Liver (tissue), 9 donors: ENCODE measurements around the gene PSENEN. TPM values are rescaled to one million over a fixed set of nuclear protein-coding genes. Genes with fewer than 3 reads are reported as not detected.

Source experiments
- DNase-seq: peaks from one replicate; pipeline ENCODE4 v3.0.0-alpha.2; 2017; ENCODE audit warnings: low spot score
- H3K27ac ChIP-seq, 2 donors: one replicate each; pipeline ENCODE4 v1.7.0; 2013; ENCODE audit warnings: inconsistent platforms in 2 of 2, low read length in 2 of 2, control low read depth in 1 of 2, low read depth in 1 of 2, mild to moderate bottlenecking in 1 of 2
- H3K27me3 ChIP-seq, 4 donors: one replicate each; pipeline versions ENCODE4 v1.6.1 to v1.7.0; 2013; ENCODE audit warnings: low read length in 3 of 4, inconsistent platforms in 1 of 4, mild to moderate bottlenecking in 1 of 4, moderate library complexity in 1 of 4; ENCODE audit not compliant: control insufficient read depth in 4 of 4, insufficient read depth in 4 of 4
- H3K36me3 ChIP-seq, 4 donors: one replicate each; pipeline versions ENCODE4 v1.6.1 to v1.7.0; 2013; ENCODE audit warnings: low read length in 3 of 4, mild to moderate bottlenecking in 3 of 4, low read depth in 1 of 4, moderate library complexity in 1 of 4; ENCODE audit not compliant: control insufficient read depth in 4 of 4, insufficient read depth in 3 of 4
- H3K4me1 ChIP-seq, 4 donors: one replicate each; pipeline versions ENCODE4 v1.6.1 to v1.7.0; 2013; ENCODE audit warnings: low read length in 3 of 4, mild to moderate bottlenecking in 3 of 4, moderate library complexity in 1 of 4; ENCODE audit not compliant: control insufficient read depth in 4 of 4, insufficient read depth in 4 of 4
- H3K4me3 ChIP-seq, 3 donors: one replicate each; pipeline versions ENCODE4 v1.6.1 to v1.7.0; 2013; ENCODE audit warnings: low read length in 3 of 3, control low read depth in 1 of 3, low read depth in 1 of 3, mild to moderate bottlenecking in 1 of 3
- H3K9ac ChIP-seq, 2 donors: one replicate each; pipeline ENCODE4 v1.7.0; 2013; ENCODE audit warnings: low read length in 2 of 2, mild to moderate bottlenecking in 2 of 2, moderate library complexity in 2 of 2, control low read depth in 1 of 2, low read depth in 1 of 2
- H3K9me3 ChIP-seq, 4 donors: one replicate each; pipeline versions ENCODE4 v1.6.1 to v1.7.0; 2013; ENCODE audit warnings: low read length in 3 of 4; ENCODE audit not compliant: control insufficient read depth in 4 of 4
- FOXA1 ChIP-seq: IDR thresholded peaks from 2 replicates; pipeline ENCODE4 v1.6.1; 2016; ENCODE audit warnings: antibody characterized with exemption
- FOXA2 ChIP-seq: IDR thresholded peaks from 2 replicates; pipeline ENCODE4 v1.6.1; 2016; ENCODE audit warnings: antibody characterized with exemption
- GABPA ChIP-seq, 2 donors: IDR thresholded peaks in 1 of 2; conservative IDR thresholded peaks in 1 of 2; 2 replicates each; pipeline ENCODE4 v1.6.1; 2016; ENCODE audit warnings: antibody characterized with exemption in 2 of 2, mild to moderate bottlenecking in 1 of 2, moderate library complexity in 1 of 2
- HNF4A ChIP-seq, 2 donors: conservative IDR thresholded peaks; 2 replicates each; pipeline ENCODE4 v1.6.1; 2016; ENCODE audit warnings: antibody characterized with exemption in 2 of 2, mild to moderate bottlenecking in 2 of 2
- HNF4G ChIP-seq: IDR thresholded peaks from 2 replicates; pipeline ENCODE4 v1.6.1; 2016; ENCODE audit warnings: antibody characterized with exemption
- JUND ChIP-seq, 2 donors: IDR thresholded peaks; 2 replicates each; pipeline ENCODE4 v1.6.1; 2016; ENCODE audit warnings: antibody characterized with exemption in 2 of 2
- NR2F2 ChIP-seq: IDR thresholded peaks from 2 replicates; pipeline ENCODE4 v1.6.1; 2016; ENCODE audit warnings: antibody characterized with exemption
- RAD21 ChIP-seq, 2 donors: IDR thresholded peaks; 2 replicates each; pipeline ENCODE4 v1.6.1; 2016; ENCODE audit warnings: antibody characterized with exemption in 2 of 2, mild to moderate bottlenecking in 2 of 2
- RXRA ChIP-seq, 2 donors: IDR thresholded peaks; 2 replicates each; pipeline ENCODE4 v1.6.1; 2017 to 2018; ENCODE audit warnings: antibody characterized with exemption in 2 of 2, mild to moderate bottlenecking in 1 of 2
- SP1 ChIP-seq: IDR thresholded peaks from 2 replicates; pipeline ENCODE4 v1.6.1; 2018; ENCODE audit warnings: antibody characterized with exemption, mild to moderate bottlenecking
- TAF1 ChIP-seq: conservative IDR thresholded peaks from 2 replicates; pipeline ENCODE4 v1.6.1; 2016; ENCODE audit warnings: antibody characterized with exemption, mild to moderate bottlenecking
- YY1 ChIP-seq: IDR thresholded peaks from 2 replicates; pipeline ENCODE4 v1.6.1; 2016; ENCODE audit warnings: antibody characterized with exemption, mild to moderate bottlenecking
- WGBS: extraction: QIAGEN DNeasy Blood & Tissue Kit; methylation state at CpG from one replicate; pipeline ENCODE4 v1.1.7; 2013; 5-methylcytosine and 5-hydroxymethylcytosine counted together
- polyA plus RNA-seq, 2 donors: library from polyadenylated mRNA; stranded (reverse) in 1 of 2; unstranded in 1 of 2; fragments of 200-250 nt in 1 of 2; fragments of >200 nt in 1 of 2; fragmentation: Nextera tagmentation in 1 of 2; extraction: Ambion mirVana in 1 of 2; gene quantifications; one replicate each; pipeline versions ENCODE4 v1.2.1 to v1.2.3, GENCODE V29; 2013 to 2015
- total RNA-seq, 2 donors: library from RNA; depleted of rRNA; stranded (reverse); fragments of >200 nt; gene quantifications; one replicate each; pipeline ENCODE4 v1.2.3, GENCODE V29; 2014
- TF ChIP-seq, protein P1 (sequence below): fragments of 150-350 bp; IDR thresholded peaks from 2 replicates; pipeline ENCODE4 v1.5.1; 2017; ENCODE audit warnings: improper control_type of control experiment, low read depth, low read length; ENCODE audit not compliant: missing input control
- TF ChIP-seq, protein P2 (sequence below): IDR thresholded peaks from 2 replicates; pipeline ENCODE4 v1.6.1; 2016; ENCODE audit warnings: antibody characterized with exemption, mild to moderate bottlenecking
- TF ChIP-seq, protein P3 (sequence below): IDR thresholded peaks from 2 replicates; pipeline ENCODE4 v1.6.1; 2016; ENCODE audit warnings: antibody characterized with exemption
- TF ChIP-seq, protein P4 (sequence below): IDR thresholded peaks from 2 replicates; pipeline ENCODE4 v1.6.1; 2016; ENCODE audit warnings: antibody characterized with exemption
- TF ChIP-seq, protein P5 (sequence below): IDR thresholded peaks from 2 replicates; pipeline ENCODE4 v1.6.1; 2016; ENCODE audit warnings: antibody characterized with exemption
- donor health status: healthy.
- donor health status: healthy.
- donor health status: healthy.
- donor health status: healthy.
- donor health status: healthy.

PSENEN gene
- total and polyA plus RNA-seq, 4 donors, result 7.4 to 58.1 (median 20.7) TPM

DNA sequence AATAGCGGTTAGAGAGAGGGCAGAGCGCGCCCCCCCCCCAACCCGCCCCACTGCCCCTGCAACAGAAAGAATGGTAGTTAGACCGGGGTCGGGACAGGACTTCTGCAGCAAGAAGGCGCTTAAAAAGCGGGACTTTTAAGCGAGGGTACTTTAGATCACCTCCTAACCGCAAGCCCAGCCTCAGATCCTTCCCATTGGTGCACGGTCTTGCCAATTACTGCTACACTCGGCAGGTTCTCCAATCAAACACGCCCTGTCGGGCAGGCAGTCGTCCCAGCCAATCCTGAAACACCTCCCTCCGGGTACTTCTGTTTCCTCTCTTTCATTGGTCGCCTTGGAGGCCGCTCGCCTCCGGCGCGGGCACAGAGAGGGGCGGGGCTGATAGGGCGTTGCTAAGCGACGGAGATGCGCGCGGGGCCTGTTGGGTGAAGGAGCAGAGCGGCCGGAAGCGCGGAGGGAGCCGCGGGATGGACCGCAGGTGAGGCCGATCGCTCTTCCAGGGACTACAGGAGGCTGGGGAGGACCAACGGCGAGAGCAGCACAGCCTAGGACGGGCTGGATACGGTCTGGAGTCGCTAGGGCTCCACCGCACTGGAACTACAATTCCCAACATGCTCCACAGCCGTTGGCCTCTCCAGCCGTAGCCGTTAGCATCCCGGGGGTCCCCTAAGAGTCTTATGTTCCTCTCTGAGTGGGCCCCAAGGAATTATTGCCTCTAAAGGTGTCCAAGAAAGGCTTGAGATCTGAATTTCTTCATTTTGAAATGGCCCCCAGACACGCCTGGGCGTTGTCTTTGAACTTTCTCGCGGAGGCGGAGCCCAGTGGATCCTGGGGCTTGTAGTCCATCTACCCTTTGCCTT is 12.5 kb downstream of the PSENEN start, which contains the start of gene PROSER3 (continued):
- TF ChIP-seq, protein P1, sequence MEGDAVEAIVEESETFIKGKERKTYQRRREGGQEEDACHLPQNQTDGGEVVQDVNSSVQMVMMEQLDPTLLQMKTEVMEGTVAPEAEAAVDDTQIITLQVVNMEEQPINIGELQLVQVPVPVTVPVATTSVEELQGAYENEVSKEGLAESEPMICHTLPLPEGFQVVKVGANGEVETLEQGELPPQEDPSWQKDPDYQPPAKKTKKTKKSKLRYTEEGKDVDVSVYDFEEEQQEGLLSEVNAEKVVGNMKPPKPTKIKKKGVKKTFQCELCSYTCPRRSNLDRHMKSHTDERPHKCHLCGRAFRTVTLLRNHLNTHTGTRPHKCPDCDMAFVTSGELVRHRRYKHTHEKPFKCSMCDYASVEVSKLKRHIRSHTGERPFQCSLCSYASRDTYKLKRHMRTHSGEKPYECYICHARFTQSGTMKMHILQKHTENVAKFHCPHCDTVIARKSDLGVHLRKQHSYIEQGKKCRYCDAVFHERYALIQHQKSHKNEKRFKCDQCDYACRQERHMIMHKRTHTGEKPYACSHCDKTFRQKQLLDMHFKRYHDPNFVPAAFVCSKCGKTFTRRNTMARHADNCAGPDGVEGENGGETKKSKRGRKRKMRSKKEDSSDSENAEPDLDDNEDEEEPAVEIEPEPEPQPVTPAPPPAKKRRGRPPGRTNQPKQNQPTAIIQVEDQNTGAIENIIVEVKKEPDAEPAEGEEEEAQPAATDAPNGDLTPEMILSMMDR, result no peak
- peak; percentile 86 for TF ChIP-seq YY1
- no peak for TF ChIP-seq HNF4G

DNA sequence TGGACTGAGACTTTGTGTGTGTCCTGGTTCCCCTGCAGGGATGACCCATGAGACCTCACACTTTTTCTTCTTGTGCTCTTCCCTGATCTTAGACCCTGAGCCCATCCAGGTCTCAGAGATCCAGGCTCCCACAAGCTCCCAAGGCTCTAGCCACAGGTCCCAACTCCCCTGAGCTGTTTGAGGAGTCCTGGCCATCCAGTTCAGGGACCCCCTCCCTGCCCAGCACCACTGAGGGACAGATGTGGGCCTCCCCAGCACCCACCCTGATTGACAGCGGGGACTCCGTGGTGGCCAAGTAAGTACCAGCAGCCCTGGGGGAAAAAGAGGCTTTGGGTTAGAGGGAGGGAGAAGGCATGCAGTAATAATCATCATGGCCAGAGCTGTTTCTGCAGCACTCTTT is 14.2 kb downstream of the PSENEN start:
- H3K27me3 ChIP-seq, result no peaks in the 10 kb centered on the region
- no peak overlapping the region for H3K9ac ChIP-seq
- DNase-seq, result no peak
- 99% methylated on average over 2 of the region's 2 CpGs for WGBS
- no peak overlapping the region for H3K4me3 ChIP-seq
- no peak overlapping the region for H3K27ac ChIP-seq
- peaks cover 14 to 19% (median 18%) of the 10 kb centered on the region in 4 donors for H3K4me1 ChIP-seq
- no peaks in the 10 kb centered on the region for H3K9me3 ChIP-seq
- peaks cover 1 to 8% (median 2%) of the 10 kb centered on the region in 4 donors for H3K36me3 ChIP-seq
- no peak for TF ChIP-seq HNF4A (conservative IDR thresholded peaks at IDR 0.05)
- TF ChIP-seq TAF1, result no peak
- TF ChIP-seq RAD21 (IDR thresholded peaks at IDR 0.05), result no peak
- no peak for TF ChIP-seq SP1
- no peak for TF ChIP-seq GABPA (IDR thresholded peaks at IDR 0.05 in 1 of 2, conservative IDR thresholded peaks at IDR 0.05 in 1 of 2)
- TF ChIP-seq, protein P1, result no peak
- no peak for TF ChIP-seq RXRA (IDR thresholded peaks at IDR 0.05)
- TF ChIP-seq NR2F2, result no peak
- no peak for TF ChIP-seq YY1
- TF ChIP-seq HNF4G, result no peak
- no peak for TF ChIP-seq JUND (IDR thresholded peaks at IDR 0.05)
- TF ChIP-seq, protein P2, sequence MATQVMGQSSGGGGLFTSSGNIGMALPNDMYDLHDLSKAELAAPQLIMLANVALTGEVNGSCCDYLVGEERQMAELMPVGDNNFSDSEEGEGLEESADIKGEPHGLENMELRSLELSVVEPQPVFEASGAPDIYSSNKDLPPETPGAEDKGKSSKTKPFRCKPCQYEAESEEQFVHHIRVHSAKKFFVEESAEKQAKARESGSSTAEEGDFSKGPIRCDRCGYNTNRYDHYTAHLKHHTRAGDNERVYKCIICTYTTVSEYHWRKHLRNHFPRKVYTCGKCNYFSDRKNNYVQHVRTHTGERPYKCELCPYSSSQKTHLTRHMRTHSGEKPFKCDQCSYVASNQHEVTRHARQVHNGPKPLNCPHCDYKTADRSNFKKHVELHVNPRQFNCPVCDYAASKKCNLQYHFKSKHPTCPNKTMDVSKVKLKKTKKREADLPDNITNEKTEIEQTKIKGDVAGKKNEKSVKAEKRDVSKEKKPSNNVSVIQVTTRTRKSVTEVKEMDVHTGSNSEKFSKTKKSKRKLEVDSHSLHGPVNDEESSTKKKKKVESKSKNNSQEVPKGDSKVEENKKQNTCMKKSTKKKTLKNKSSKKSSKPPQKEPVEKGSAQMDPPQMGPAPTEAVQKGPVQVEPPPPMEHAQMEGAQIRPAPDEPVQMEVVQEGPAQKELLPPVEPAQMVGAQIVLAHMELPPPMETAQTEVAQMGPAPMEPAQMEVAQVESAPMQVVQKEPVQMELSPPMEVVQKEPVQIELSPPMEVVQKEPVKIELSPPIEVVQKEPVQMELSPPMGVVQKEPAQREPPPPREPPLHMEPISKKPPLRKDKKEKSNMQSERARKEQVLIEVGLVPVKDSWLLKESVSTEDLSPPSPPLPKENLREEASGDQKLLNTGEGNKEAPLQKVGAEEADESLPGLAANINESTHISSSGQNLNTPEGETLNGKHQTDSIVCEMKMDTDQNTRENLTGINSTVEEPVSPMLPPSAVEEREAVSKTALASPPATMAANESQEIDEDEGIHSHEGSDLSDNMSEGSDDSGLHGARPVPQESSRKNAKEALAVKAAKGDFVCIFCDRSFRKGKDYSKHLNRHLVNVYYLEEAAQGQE, result no peak
- TF ChIP-seq, protein P3, sequence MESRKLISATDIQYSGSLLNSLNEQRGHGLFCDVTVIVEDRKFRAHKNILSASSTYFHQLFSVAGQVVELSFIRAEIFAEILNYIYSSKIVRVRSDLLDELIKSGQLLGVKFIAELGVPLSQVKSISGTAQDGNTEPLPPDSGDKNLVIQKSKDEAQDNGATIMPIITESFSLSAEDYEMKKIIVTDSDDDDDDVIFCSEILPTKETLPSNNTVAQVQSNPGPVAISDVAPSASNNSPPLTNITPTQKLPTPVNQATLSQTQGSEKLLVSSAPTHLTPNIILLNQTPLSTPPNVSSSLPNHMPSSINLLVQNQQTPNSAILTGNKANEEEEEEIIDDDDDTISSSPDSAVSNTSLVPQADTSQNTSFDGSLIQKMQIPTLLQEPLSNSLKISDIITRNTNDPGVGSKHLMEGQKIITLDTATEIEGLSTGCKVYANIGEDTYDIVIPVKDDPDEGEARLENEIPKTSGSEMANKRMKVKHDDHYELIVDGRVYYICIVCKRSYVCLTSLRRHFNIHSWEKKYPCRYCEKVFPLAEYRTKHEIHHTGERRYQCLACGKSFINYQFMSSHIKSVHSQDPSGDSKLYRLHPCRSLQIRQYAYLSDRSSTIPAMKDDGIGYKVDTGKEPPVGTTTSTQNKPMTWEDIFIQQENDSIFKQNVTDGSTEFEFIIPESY, result no peak
- TF ChIP-seq, protein P4, sequence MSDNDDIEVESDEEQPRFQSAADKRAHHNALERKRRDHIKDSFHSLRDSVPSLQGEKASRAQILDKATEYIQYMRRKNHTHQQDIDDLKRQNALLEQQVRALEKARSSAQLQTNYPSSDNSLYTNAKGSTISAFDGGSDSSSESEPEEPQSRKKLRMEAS, result no peak
- TF ChIP-seq, protein P5, sequence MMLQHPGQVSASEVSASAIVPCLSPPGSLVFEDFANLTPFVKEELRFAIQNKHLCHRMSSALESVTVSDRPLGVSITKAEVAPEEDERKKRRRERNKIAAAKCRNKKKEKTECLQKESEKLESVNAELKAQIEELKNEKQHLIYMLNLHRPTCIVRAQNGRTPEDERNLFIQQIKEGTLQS, result no peak
- TF ChIP-seq FOXA1, result no peak
- TF ChIP-seq FOXA2, result no peak
